Prostate gland (tissue), 2 donors: ENCODE measurements around the gene CD80. TPM values are rescaled to one million over a fixed set of nuclear protein-coding genes. Genes with fewer than 3 reads are reported as not detected.

Experiments
- DNase-seq: peaks from one replicate; pipeline ENCODE4 v3.0.0-alpha.2; 2019; ENCODE audit warnings: low spot score
- H3K27ac ChIP-seq, 2 donors: fragments of 200-600 bp; sonication (generic); 2 replicates each; pipeline ENCODE4 v1.5.1; 2017 to 2019
- H3K27me3 ChIP-seq: fragments of 200-600 bp; sonication (generic); replicated peaks from 2 replicates; pipeline ENCODE4 v1.5.1; 2019; ENCODE audit not compliant: insufficient read depth
- H3K36me3 ChIP-seq, 2 donors: fragments of 200-600 bp; sonication (generic); 1 replicate in 1 of 2; 2 replicates in 1 of 2; pipeline versions ENCODE4 v1.5.1 to v1.8.1; 2017 to 2019
- H3K4me1 ChIP-seq: fragments of 200-600 bp; sonication (generic); replicated peaks from 2 replicates; pipeline ENCODE4 v1.5.1; 2019
- H3K4me3 ChIP-seq, 2 donors: fragments of 200-600 bp; sonication (generic); 2 replicates each; pipeline ENCODE4 v1.5.1; 2017 to 2019
- H3K9me3 ChIP-seq: fragments of 200-600 bp; sonication (generic); 2 replicates; pipeline ENCODE4 v1.5.1; 2017
- POLR2A ChIP-seq: fragments of 450-650 bp; IDR thresholded peaks from one replicate; pipeline ENCODE4 v1.6.1; 2016; ENCODE audit warnings: antibody characterized with exemption, mild to moderate bottlenecking
- POLR2AphosphoS5 ChIP-seq: sonication (generic); formaldehyde crosslinking; IDR thresholded peaks from one replicate; pipeline ENCODE4 v1.6.1; 2017; ENCODE audit warnings: antibody characterized with exemption
- WGBS: methylation state at CpG from one replicate; pipeline ENCODE4 v1.1.5; 2018; 5-methylcytosine and 5-hydroxymethylcytosine counted together
- intact Hi-C: fragments of 100-400 bp; cut with DNase I; formaldehyde crosslinking; loops from one replicate; pipeline ENCODE4 v1.14.2; 2022
- total RNA-seq, 2 donors: library from RNA; depleted of rRNA; stranded (reverse); fragments of >200 nt; gene quantifications; one replicate each; pipeline ENCODE4 v1.1.0, GENCODE V29; 2016
- TF ChIP-seq, protein P1 (sequence below), 4 experiments: fragments of 200-600 bp in 2 of 4; fragments of 450-650 bp in 2 of 4; sonication (generic) in 2 of 4; IDR thresholded peaks; 1 replicate in 3 of 4; 2 replicates in 1 of 4; pipeline ENCODE4 v1.5.1; 2016 to 2019; ENCODE audit warnings: antibody characterized with exemption in 4 of 4, mild to moderate bottlenecking in 2 of 4, moderate library complexity in 2 of 4

The CD80 gene
- total RNA-seq, 2 donors from 2014 or later, result not detected

DNA sequence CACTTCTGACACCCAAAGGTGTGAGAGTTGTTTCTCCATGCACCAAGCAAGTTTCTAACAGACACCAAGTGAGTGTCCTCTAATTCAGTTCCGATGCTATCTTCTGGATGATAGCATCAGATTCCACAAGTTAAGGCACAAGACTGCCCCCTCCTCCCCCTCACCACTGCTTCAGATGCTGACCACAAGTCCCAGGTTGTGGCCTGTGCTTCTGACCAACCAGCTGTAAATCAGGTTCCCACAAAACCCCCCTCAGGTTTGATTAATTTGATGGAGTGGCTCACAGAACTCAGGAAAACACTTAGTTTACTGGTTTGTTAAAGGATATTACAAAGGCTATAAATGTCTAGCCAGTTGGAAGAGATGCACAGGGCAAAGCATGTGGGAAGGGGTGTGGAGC is 31.3 kb upstream of the CD80 start:
- intact Hi-C loops, result no loop called here

DNA sequence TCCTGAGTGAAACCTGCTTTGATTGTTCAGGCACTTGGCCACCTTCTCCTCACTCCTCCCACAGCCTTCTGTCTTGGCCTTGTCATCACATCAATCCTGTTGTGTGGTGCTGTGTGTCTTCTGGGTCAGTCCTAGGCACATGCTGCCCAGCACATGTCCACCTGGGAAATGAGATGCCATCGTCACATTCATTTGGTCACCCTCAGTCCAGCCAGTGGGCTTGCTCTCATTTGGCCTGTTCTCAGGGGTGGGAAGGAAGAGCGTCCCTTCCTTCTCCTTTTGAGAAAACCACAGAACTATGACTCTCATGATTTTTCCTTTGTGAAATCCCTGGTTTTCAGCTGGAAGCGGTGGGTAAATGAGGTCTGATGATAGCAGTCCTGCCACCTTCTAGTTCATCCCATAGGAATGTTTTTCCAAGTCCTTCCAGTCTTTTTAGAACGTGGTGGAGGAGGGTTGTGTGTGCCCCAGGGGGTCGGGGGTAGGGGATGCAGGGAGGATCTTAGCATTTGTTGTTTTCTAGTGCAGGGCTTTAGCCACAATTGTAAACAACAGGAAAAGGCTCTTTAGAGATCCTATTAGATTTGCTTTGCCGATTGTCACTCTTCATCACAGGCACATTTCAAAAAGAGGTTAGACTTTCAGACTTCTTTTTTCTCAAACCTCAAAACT is 29.8 kb upstream of the CD80 start:
- no peak overlapping the region for H3K27ac ChIP-seq
- H3K4me1 ChIP-seq, result no peaks in the 10 kb centered on the region
- DNase-seq, result no peak
- H3K9me3 ChIP-seq, result no peaks in the 10 kb centered on the region
- 65% methylated on average over 6 of the region's 6 CpGs for WGBS
- TF ChIP-seq POLR2A, result no peak
- intact Hi-C loops, result no loop called here
- H3K4me3 ChIP-seq, result no peak overlapping the region
- no peaks in the 10 kb centered on the region for H3K36me3 ChIP-seq
- H3K27me3 ChIP-seq, result no peaks in the 10 kb centered on the region

More for the DNA sequence above, 31.3 kb upstream of the CD80 start:
- Histone ChIP-seq H3K4me3 (no peak overlapping the region), H3K4me1 (no peaks in the 10 kb centered on the region), H3K9me3 (no peaks in the 10 kb centered on the region), H3K36me3 (no peaks in the 10 kb centered on the region), H3K27me3 (no peaks in the 10 kb centered on the region), H3K27ac (no peak overlapping the region)
- DNase-seq, result no peak
- TF ChIP-seq POLR2AphosphoS5 (no peak), POLR2A (no peak)
- TF ChIP-seq, protein P1, sequence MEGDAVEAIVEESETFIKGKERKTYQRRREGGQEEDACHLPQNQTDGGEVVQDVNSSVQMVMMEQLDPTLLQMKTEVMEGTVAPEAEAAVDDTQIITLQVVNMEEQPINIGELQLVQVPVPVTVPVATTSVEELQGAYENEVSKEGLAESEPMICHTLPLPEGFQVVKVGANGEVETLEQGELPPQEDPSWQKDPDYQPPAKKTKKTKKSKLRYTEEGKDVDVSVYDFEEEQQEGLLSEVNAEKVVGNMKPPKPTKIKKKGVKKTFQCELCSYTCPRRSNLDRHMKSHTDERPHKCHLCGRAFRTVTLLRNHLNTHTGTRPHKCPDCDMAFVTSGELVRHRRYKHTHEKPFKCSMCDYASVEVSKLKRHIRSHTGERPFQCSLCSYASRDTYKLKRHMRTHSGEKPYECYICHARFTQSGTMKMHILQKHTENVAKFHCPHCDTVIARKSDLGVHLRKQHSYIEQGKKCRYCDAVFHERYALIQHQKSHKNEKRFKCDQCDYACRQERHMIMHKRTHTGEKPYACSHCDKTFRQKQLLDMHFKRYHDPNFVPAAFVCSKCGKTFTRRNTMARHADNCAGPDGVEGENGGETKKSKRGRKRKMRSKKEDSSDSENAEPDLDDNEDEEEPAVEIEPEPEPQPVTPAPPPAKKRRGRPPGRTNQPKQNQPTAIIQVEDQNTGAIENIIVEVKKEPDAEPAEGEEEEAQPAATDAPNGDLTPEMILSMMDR (IDR thresholded peaks at IDR 0.05), result no peak
- 100% methylated on average over 1 of the region's 1 CpG for WGBS

DNA sequence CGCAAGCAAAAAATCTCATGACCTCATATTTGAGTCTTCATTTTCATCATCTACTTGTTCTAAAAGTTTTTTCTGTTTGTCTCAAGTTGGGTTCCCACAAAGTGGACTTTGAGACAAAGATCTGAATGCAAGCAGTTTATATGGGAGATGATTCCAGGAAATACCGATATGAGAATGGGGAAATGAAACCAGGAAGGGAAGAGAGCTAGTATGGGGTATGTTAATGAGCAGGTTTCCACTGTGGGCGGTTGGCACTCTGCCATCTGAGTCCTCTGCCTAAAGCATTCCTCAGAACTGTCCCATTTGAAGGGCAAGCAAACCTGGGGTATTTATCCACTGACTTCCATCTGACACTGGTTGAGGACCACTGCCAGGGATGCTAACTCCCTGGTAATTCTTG is 28.7 kb upstream of the CD80 start:
- no peaks in the 10 kb centered on the region for H3K4me1 ChIP-seq
- H3K36me3 ChIP-seq, result no peaks in the 10 kb centered on the region
- no peak for DNase-seq
- no peaks in the 10 kb centered on the region for H3K27me3 ChIP-seq
- intact Hi-C loops, result no loop called here
- no peak overlapping the region for H3K4me3 ChIP-seq
- H3K27ac ChIP-seq, result no peak overlapping the region
- WGBS, result 78% methylated on average over 3 of the region's 3 CpGs
- TF ChIP-seq POLR2AphosphoS5, result no peak
- no peak for TF ChIP-seq POLR2A
- TF ChIP-seq, protein P1 (IDR thresholded peaks at IDR 0.05), result no peak
- H3K9me3 ChIP-seq, result no peaks in the 10 kb centered on the region

DNA sequence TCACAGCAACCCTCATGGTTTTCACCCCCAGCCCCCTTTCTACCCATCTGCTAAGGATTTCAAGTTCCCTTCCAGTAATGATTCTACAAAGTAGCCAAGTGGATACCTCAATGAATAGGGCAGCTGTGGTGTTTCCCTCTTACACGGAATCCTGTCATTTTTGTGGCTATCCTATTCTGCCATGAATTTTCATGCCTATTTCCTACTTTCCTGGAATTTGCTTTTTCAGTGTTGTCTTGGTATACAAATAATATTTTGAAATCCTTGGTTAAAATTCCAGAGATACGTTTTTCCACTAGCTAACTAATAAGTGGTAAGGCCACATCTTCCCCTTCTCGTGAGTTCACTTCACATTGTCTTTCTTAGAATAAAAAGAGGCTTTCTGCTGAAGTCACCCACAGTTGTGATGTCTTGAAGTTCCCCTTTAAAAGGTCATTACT is 27.3 kb upstream of the CD80 start:
- Histone ChIP-seq H3K36me3 (no peaks in the 10 kb centered on the region), H3K27ac (no peak overlapping the region), H3K4me3 (no peak overlapping the region), H3K4me1 (no peaks in the 10 kb centered on the region), H3K9me3 (no peaks in the 10 kb centered on the region), H3K27me3 (no peaks in the 10 kb centered on the region)
- TF ChIP-seq POLR2AphosphoS5, result no peak
- TF ChIP-seq, protein P1 (IDR thresholded peaks at IDR 0.05), result no peak
- no peak for TF ChIP-seq POLR2A
- WGBS, result 87% methylated on average over 3 of the region's 3 CpGs
- no peak for DNase-seq
- intact Hi-C loops, result no loop called here

DNA sequence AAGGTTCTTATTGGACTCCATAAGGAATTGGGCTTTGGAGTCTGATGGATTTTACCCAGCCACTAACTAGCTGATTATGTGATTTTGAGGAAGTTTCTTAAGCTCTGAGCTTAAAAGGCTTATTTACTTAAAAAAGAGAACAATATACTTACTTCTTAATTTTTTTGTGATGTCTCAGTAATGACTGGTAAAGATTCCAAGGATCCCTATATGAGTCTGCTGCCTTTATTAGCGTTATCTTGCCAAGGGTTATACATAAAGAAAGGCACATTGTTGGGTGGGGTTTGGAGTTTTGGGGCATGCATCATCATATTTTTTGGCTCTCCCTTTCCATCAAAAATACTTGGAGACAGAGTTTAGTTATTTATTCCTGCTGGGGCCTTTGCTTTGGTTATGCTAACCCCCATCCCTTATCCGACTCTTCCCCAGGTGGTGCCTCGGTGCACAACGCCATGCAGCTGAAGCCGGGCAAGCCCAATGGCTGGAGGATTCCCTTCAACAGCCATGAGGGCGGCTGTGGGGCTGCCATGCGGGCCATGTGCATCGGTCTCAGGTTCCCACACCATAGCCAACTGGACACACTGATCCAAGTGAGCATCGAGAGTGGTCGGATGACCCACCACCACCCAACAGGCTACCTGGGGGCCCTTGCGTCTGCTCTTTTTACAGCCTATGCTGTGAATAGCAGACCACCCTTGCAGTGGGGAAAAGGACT is 26.6 kb upstream of the CD80 start:
- no peak for TF ChIP-seq POLR2A
- TF ChIP-seq POLR2AphosphoS5, result no peak
- TF ChIP-seq, protein P1 (IDR thresholded peaks at IDR 0.05), result no peak
- Histone ChIP-seq H3K4me1 (no peaks in the 10 kb centered on the region), H3K4me3 (no peak overlapping the region), H3K27ac (no peak overlapping the region), H3K36me3 (no peaks in the 10 kb centered on the region), H3K27me3 (no peaks in the 10 kb centered on the region), H3K9me3 (no peaks in the 10 kb centered on the region)
- intact Hi-C loops, result no loop called here
- 98% methylated on average over 11 of the region's 11 CpGs for WGBS
- DNase-seq, result no peak
